CD4-positive, alpha-beta T cell (primary cell): ENCODE results near the gene ZNF512. TPM values are rescaled to one million over a fixed set of nuclear protein-coding genes. Genes with fewer than 3 reads are reported as not detected.

ENCODE experiments used
- ATAC-seq: fragments of 200-7000 bp; cut with Tn5 transposase; one replicate; pipeline ENCODE4 v1.10.0; 2022; ENCODE audit warnings: mild to moderate bottlenecking; ENCODE audit not compliant: poor library complexity
- CTCF ChIA-PET: fragments of 350-600 bp; sonication (Branson Sonifier 250); formaldehyde crosslinking; loops from one replicate; lab custom pipeline; 2021; ENCODE audit warnings: antibody characterized with exemption, inconsistent platforms; lab: Charles Lee
- POLR2A ChIA-PET: fragments of 350-600 bp; sonication (Branson Sonifier 250); formaldehyde crosslinking; loops from one replicate; lab custom pipeline; 2021; ENCODE audit warnings: antibody characterized with exemption, inconsistent platforms; lab: Charles Lee
- DNase-seq, 14 experiments: peaks; one replicate each; pipeline ENCODE4 v3.0.0-alpha.2; 2013 to 2020; ENCODE audit warnings: mixed read lengths in 2 of 14
- H3K27ac ChIP-seq, 2 donors: one replicate each; pipeline versions ENCODE4 v1.5.1 to v1.7.0; 2013; ENCODE audit warnings: low read length in 2 of 2, low read depth in 1 of 2, mild to moderate bottlenecking in 1 of 2
- H3K27me3 ChIP-seq, 2 experiments: 1 replicate in 1 of 2; 2 replicates in 1 of 2; pipeline versions ENCODE4 v1.6.1 to v1.7.0; 2013; ENCODE audit warnings: low read length in 2 of 2, control low read depth in 1 of 2, mild to moderate bottlenecking in 1 of 2, moderate library complexity in 1 of 2; ENCODE audit not compliant: insufficient read depth in 2 of 2, control insufficient read depth in 1 of 2
- H3K36me3 ChIP-seq: one replicate; pipeline ENCODE4 v1.6.1; 2013; ENCODE audit warnings: low read length, control low read depth; ENCODE audit not compliant: insufficient read depth
- H3K4me1 ChIP-seq: one replicate; pipeline ENCODE4 v1.6.1; 2013; ENCODE audit warnings: low read length, control low read depth; ENCODE audit not compliant: insufficient read depth
- H3K4me3 ChIP-seq: one replicate; pipeline ENCODE4 v1.5.1; 2013; ENCODE audit warnings: mild to moderate bottlenecking, low read length, moderate library complexity
- H3K9me3 ChIP-seq, 2 experiments: 1 replicate in 1 of 2; 2 replicates in 1 of 2; pipeline versions ENCODE4 v1.6.1 to v1.7.0; 2013; ENCODE audit warnings: low read length in 2 of 2, mild to moderate bottlenecking in 2 of 2, control low read depth in 1 of 2, moderate library complexity in 1 of 2; ENCODE audit not compliant: control insufficient read depth in 1 of 2, insufficient read depth in 1 of 2
- H3K27ac Mint-ChIP-seq: one replicate; pipeline ENCODE4 v1.8.0; 2020; ENCODE audit warnings: mixed read lengths
- H3K27me3 Mint-ChIP-seq: one replicate; pipeline ENCODE4 v1.8.0; 2021; ENCODE audit warnings: mixed read lengths
- H3K36me3 Mint-ChIP-seq: one replicate; pipeline ENCODE4 v1.8.0; 2021; ENCODE audit warnings: low read depth, mixed read lengths
- H3K4me1 Mint-ChIP-seq: one replicate; pipeline ENCODE4 v1.8.0; 2021; ENCODE audit warnings: low read depth, mixed read lengths
- H3K4me3 Mint-ChIP-seq: one replicate; pipeline ENCODE4 v1.8.0; 2020; ENCODE audit warnings: mild to moderate bottlenecking, mixed read lengths
- H3K9me3 Mint-ChIP-seq: one replicate; pipeline ENCODE4 v1.8.0; 2020; ENCODE audit warnings: mixed read lengths
- intact Hi-C, 2 experiments: fragments of 100-400 bp; cut with DNase I in 1 of 2; cut with micrococcal nuclease in 1 of 2; formaldehyde crosslinking; loops; one replicate each; pipeline versions ENCODE4 v1.15.1 to v1.9.0; 2023 to 2025; cut with DNase I, micrococcal nuclease
- total RNA-seq, 174 experiments: library from RNA in 2 of 174; stranded (reverse) in 2 of 174; gene quantifications; one replicate each; pipeline ENCODE4 v1.2.3 and lab custom pipeline; 2021 to 2026
- TF ChIP-seq, protein P1 (sequence below): fragments of 200-600 bp; IDR thresholded peaks from one replicate; pipeline ENCODE4 v1.8.0; 2022; ENCODE audit warnings: antibody characterized with exemption, mild to moderate bottlenecking

The ZNF512 gene
- total RNA-seq, 2 experiments from 2014 or later, result 13.6 to 14.1 TPM

DNA sequence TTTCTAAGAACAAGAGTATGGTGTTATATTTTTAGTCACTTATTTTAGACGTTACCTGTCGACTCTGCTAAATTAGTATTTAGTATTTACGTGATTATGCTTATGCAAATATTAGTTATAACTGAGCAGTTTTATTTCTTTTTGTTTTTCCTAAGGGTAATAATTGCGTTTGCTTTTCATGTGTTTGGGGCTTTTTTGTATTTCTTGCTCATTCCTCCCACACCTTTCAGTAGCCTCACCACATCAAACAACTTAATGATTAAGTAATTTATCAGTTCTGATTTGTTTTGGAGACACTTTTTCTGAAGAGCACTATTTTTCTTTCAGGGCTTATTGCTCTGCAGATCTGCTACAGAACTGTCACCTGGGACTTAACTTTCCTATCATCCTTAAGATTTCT lies 88.4 kb downstream of the ZNF512 start:
- Mint-ChIP-seq H3K27ac (no peak overlapping the region), H3K36me3 (peaks cover 90% of the 10 kb centered on the region), H3K4me3 (no peak overlapping the region), H3K9me3 (no peaks in the 10 kb centered on the region), H3K4me1 (peaks cover 16% of the 10 kb centered on the region), H3K27me3 (no peaks in the 10 kb centered on the region)
- Histone ChIP-seq H3K9me3 (no peaks in the 10 kb centered on the region), H3K27me3 (no peaks in the 10 kb centered on the region), H3K27ac (no peak overlapping the region), H3K4me3 (no peak overlapping the region), H3K4me1 (no peaks in the 10 kb centered on the region), H3K36me3 (peaks cover 69% of the 10 kb centered on the region)
- TF ChIP-seq, protein P1, sequence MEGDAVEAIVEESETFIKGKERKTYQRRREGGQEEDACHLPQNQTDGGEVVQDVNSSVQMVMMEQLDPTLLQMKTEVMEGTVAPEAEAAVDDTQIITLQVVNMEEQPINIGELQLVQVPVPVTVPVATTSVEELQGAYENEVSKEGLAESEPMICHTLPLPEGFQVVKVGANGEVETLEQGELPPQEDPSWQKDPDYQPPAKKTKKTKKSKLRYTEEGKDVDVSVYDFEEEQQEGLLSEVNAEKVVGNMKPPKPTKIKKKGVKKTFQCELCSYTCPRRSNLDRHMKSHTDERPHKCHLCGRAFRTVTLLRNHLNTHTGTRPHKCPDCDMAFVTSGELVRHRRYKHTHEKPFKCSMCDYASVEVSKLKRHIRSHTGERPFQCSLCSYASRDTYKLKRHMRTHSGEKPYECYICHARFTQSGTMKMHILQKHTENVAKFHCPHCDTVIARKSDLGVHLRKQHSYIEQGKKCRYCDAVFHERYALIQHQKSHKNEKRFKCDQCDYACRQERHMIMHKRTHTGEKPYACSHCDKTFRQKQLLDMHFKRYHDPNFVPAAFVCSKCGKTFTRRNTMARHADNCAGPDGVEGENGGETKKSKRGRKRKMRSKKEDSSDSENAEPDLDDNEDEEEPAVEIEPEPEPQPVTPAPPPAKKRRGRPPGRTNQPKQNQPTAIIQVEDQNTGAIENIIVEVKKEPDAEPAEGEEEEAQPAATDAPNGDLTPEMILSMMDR, result no peak
- CTCF ChIA-PET, result interaction anchor here (4.6 kb wide), 1 partner anchor 12 kb away, joined by 20 read pairs; no protein-coding TSS in a partner anchor
- no peak for DNase-seq
- no peak for ATAC-seq
- intact Hi-C loops, result no loop called here
- POLR2A ChIA-PET, result no interaction called here

Other genes with a start within 250 kb of the ZNF512 start
- gene GTF3C2, start 226.3 kb upstream of the ZNF512 start, total RNA-seq, result 10 to 100 TPM; 54.6 to 56.8 TPM
- gene EIF2B4, start 212.7 kb upstream of the ZNF512 start, total RNA-seq, result 10 to 100 TPM; 33.2 to 34.0 TPM
- 10 to 100 TPM; 66.3 to 67.9 TPM for gene SNX17, start 212.4 kb upstream of the ZNF512 start, total RNA-seq
- gene ZNF513, start 202.3 kb upstream of the ZNF512 start, total RNA-seq, result 10 to 100 TPM; 22.8 to 22.9 TPM
- gene PPM1G, start 173.5 kb upstream of the ZNF512 start, total RNA-seq, result 10 to 100 TPM; 30.4 to 31.2 TPM
- 100 to 1,000 TPM; 169 to 181 TPM for gene NRBP1, start 154.4 kb upstream of the ZNF512 start, total RNA-seq
- 10 to 100 TPM; 11.5 to 12.8 TPM for gene KRTCAP3, start 140.7 kb upstream of the ZNF512 start, total RNA-seq
- 10 to 100 TPM; 13.3 to 14.4 TPM for gene IFT172, start 93.3 kb upstream of the ZNF512 start, total RNA-seq
- not detected for gene FNDC4, start 87.8 kb upstream of the ZNF512 start, total RNA-seq
- not detected for gene GCKR, start 86.2 kb upstream of the ZNF512 start, total RNA-seq
- gene CCDC121, start 46.0 kb downstream of the ZNF512 start, total RNA-seq, result under 1 TPM; 0.47 to 0.91 TPM
- 10 to 100 TPM; 24.6 to 28.1 TPM for gene GPN1, start 46.0 kb downstream of the ZNF512 start, total RNA-seq
- 10 to 100 TPM; 48.5 to 52.2 TPM for gene SUPT7L, start 80.6 kb downstream of the ZNF512 start, total RNA-seq
- gene SLC4A1AP, start 80.8 kb downstream of the ZNF512 start, total RNA-seq, result 10 to 100 TPM; 14.2 to 15.3 TPM
- 10 to 100 TPM; 33.1 to 37.2 TPM for gene MRPL33, start 188.7 kb downstream of the ZNF512 start, total RNA-seq